Endothelial cell of umbilical vein (primary cell): ENCODE measurements around the gene SLC35A3.

Experiments
- CTCF ChIP-seq, 2 donors: IDR thresholded peaks; 1 replicate in 1 of 2; 2 replicates in 1 of 2; pipeline ENCODE4 v1.5.1; 2011; ENCODE audit warnings: low read length in 2 of 2, mild to moderate bottlenecking in 2 of 2, moderate library complexity in 2 of 2, control low read depth in 1 of 2, inconsistent platforms in 1 of 2, low read depth in 1 of 2; ENCODE audit not compliant: insufficient read depth in 1 of 2; ENCODE audit errors: extremely low read depth in 1 of 2
- EZH2 ChIP-seq: IDR thresholded peaks from 2 replicates; pipeline ENCODE4 v1.6.1; 2012; ENCODE audit warnings: borderline replicate concordance, low read depth, mild to moderate bottlenecking, moderate library complexity, low read length, inconsistent platforms; ENCODE audit not compliant: severe bottlenecking

- no peak for TF ChIP-seq EZH2
- no peak for TF ChIP-seq CTCF (IDR thresholded peaks at IDR 0.05; ENCODE audit: extremely low read depth in 1 of 2, insufficient read depth in 1 of 2, low read depth in 1 of 2, low read length in 2 of 2)
Measured at GRCh38 chr1:99944192-99944591, 25.6 kb upstream of the SLC35A3 start.
